Neural progenitor cell (in vitro differentiated cells): ENCODE data around the gene BMP7.

Experiments used
- CTCF ChIP-seq: fragments of 200-600 bp; sonication (generic); IDR thresholded peaks from 2 replicates; pipeline ENCODE4 v1.5.1; 2017; ENCODE audit warnings: antibody characterized with exemption, mild to moderate bottlenecking
- EZH2 ChIP-seq: fragments of 200-600 bp; sonication (generic); IDR thresholded peaks from 2 replicates; pipeline ENCODE4 v1.6.1; 2017; ENCODE audit warnings: antibody characterized with exemption, mild to moderate bottlenecking, moderate library complexity

- TF ChIP-seq CTCF (no peak), EZH2 (no peak)
Observed at GRCh38 chr20:57237585-57237953, 28.9 kb downstream of the BMP7 start.
